IPS-18c (cell line): Measurements from ENCODE around the gene PTPRB.

Experiments
- H3K4me3 ChIP-seq: 2 replicates; pipeline ENCODE4 v1.7.0; 2013; ENCODE audit warnings: low read depth, mild to moderate bottlenecking, low read length, moderate library complexity; ENCODE audit not compliant: insufficient read depth
- H3K9me3 ChIP-seq: one replicate; pipeline ENCODE4 v1.6.1; 2013; ENCODE audit warnings: mild to moderate bottlenecking, low read length, moderate library complexity; ENCODE audit not compliant: control insufficient read depth, insufficient read depth

PTPRB gene

DNA sequence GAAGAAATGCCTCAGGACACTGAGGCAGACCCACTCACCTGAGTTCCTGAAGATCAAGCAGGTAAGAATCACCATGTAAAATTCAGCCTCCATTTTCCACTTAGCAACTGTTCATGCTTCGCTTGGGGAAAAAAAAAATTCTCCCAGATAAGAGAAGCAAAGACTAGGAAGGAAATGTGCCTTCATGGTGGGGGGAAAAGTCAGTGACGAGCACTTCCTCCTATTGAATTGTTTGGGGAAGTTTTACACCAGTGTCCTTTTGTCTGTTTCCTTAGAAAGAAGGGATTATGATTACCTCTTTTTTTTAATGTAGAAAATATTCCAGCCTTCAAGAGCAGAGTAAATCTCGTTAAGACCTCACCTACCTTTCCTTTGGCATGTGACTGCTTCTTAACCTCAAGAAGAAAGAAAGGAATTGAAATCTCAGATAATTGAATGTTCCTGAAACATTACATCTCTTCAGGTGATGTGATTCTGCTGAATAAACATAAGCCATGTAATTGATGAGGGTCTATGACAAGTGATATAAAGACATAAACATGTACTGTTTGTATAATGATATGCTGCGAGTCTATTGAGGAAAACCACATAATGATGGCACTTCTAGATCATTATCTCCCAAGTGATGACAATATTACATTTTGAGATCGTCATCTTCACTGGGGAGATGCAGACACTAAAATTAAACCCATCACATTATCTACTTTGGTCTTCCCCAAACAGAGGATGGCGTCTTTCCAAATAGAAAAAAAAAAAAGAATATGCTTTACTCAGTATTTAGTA lies at the start of gene PTPRB:
TSS of gene PTPRB (minus strand) at position 127 of the 783 bp plus-strand sequence. CDS start at position 93, 34 bp downstream.
- no peak within 1 kb of the TSS for H3K4me3 ChIP-seq
- peaks cover 2% of the 10 kb centered on the region for H3K9me3 ChIP-seq

DNA sequence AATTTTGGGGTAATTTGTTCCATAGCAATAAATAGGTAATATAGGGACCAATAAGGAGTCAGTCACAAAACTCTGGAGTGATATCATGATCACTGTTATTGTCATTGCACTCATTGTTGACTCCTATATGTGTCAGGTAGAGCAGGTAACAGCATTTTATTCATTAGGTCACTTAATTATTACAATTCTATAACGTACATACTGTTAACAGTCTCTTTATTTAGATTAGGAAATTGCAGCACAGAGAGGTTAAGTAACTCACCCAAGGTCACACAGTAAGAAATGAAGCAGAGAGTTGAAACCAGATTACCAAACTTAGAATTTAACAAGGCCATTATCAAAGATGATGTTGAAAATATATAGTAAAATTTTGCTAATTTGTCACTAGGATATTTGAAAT lies 49.7 kb upstream of the PTPRB start:
- no peak overlapping the region for H3K4me3 ChIP-seq

DNA sequence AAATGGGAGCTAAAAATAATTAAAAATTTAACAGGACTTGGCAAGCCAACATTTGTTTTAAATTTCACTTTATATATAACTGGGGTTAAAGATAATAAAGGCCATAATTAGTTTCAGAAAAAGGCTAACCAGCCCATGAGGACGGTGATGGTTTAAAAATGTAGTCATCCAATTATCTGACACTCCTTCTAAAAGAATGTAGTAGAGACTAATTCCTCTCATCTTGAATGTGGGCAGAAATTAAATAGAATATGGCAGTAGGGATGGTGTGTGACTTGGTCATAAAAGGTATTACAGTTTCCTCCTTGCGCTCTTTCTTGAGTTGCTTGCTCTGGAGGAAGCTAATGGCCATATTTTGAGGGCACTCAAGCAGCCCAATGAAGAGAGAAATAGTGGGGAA lies 49.1 kb upstream of the PTPRB start:
- Histone ChIP-seq H3K4me3 (no peak overlapping the region), H3K9me3 (no peaks in the 10 kb centered on the region)

More for the DNA sequence above, 49.7 kb upstream of the PTPRB start:
- no peaks in the 10 kb centered on the region for H3K9me3 ChIP-seq

DNA sequence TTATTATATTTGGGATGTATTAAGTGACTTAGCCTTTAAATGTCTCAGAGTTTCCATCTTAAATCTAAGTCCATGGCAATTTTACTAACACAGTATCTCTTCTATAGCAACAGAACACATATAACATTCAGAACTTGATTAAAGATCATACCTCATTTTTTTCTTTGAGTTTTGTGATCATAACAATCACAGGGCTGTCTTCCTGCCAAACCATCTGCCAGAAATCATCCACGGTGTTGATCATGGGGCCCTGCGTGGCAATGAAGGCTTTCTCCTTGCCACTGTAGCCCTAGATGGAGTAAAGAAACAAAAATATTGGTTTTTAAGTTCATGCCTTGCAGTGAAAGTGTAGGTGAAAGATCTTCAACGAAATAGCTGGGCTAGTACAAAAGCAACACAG lies 46.7 kb upstream of the PTPRB start:
- Histone ChIP-seq H3K4me3 (no peak overlapping the region), H3K9me3 (no peaks in the 10 kb centered on the region)

DNA sequence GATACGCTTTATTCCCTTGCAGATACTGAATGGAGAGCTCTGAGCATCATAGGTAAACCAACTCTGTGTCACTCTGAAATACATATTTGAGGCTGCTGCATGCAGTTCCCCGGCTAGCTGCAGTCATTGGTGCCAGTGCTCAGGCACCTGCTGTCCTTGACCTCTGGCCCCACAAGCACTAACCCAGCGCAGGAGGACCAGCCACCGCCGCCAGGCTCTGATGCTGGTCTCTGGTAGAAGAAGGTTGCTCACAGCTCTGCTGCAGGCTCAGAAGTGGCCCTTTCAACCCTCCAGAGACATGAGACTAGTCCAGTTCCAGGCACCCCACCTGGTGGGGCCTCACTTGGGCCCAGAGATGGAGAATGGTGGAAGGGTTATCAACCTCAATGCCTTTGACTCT lies 34.5 kb upstream of the PTPRB start:
- no peak overlapping the region for H3K4me3 ChIP-seq

DNA sequence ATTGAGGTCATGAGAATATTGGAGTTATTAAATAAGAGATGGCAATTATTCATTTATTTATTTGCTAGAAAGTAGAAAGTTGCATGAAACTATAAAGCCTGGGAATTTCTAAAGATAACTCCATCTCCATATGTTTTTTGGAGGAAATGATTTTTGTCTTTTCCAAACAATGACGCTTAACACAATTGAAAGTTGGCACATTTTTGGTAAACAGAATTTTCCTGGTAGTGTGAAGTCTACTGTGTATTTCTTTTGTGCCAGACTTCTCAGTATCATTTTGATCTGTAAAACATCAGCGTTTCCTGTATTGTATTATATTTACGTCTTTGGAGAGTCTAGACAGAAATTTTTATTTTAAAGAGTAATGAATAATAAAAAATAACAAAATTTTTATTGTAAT lies 33.7 kb upstream of the PTPRB start:
- Histone ChIP-seq H3K4me3 (no peak overlapping the region), H3K9me3 (no peaks in the 10 kb centered on the region)

More for the DNA sequence above, 34.5 kb upstream of the PTPRB start:
- no peaks in the 10 kb centered on the region for H3K9me3 ChIP-seq

DNA sequence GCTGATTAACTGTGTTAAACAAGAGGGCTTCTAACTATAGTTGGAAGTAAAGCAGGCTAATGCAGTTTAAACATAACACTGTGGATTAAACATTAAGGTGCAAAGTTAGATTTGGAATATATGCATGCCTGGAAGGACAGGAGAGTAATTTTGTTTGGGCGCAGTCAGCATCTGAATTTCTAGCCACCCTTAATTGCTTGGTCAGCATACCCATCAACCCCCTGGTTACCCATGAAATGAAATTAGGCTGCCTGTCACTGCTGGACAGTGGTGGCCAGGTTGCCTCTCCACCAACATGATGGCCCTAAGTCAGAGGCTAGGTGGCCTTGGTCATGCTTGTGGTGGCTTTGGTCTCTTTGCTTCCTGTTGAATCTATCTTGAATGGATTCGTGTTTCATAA lies 30.0 kb upstream of the PTPRB start:
- Histone ChIP-seq H3K4me3 (no peak overlapping the region), H3K9me3 (no peaks in the 10 kb centered on the region)

DNA sequence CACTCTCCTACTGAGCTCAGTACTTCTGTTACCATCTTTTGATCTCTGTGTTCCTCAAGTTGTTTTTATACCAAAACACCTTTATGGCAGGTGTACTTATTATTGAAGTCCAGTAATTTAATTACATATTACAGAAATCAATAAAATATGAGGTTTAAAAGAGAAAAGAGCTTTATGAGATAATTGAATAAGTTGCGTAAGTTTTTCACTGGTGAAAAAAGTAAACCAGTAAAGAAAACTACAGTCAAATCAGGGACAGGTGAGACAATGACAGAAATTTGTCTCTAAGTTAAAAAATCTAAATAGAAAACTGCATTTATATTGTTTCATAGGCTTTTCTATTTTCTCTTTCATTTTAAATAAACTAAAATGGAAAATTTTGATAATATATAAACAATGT lies 29.1 kb upstream of the PTPRB start:
- Histone ChIP-seq H3K4me3 (no peak overlapping the region), H3K9me3 (no peaks in the 10 kb centered on the region)

DNA sequence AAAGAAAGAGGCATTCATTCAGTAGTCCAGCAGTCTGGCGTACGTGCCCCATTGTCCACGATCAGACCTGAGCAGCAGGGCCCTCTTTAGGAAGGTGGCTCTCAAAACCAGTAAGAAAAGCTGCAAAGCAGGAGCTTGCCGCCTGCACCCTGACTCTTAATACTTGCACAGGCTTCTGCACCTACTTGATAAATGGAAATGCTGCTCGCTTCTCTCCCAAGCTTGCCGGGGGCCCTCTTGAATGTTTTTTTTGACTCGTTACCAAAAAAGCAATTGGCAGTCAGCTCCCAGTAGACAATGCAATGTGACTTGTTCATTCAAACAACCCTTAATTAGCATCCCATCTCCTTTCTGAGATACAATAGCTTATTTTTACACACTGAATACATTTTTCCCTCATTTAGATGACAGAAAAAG lies 27.2 kb upstream of the PTPRB start:
- Histone ChIP-seq H3K4me3 (no peak overlapping the region), H3K9me3 (no peaks in the 10 kb centered on the region)

DNA sequence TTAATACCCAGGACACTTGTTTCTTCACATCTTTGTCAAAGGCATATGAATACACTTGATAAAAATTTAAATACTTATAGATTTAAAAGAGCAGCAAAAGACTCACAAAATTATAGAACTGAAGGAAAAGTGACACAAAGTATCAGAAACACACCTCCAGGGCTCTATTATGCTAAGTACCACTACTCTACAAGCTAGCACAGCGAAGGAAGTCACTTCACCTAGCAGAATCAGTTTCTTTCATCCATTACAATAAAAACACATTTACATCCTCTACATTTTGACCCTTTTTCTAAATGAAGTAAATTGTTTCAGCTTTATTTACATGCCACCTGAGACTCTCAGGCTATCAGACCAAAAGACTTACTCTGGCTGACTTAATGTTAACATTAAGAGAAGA lies 26.6 kb upstream of the PTPRB start:
- no peak overlapping the region for H3K4me3 ChIP-seq
- H3K9me3 ChIP-seq, result no peaks in the 10 kb centered on the region

DNA sequence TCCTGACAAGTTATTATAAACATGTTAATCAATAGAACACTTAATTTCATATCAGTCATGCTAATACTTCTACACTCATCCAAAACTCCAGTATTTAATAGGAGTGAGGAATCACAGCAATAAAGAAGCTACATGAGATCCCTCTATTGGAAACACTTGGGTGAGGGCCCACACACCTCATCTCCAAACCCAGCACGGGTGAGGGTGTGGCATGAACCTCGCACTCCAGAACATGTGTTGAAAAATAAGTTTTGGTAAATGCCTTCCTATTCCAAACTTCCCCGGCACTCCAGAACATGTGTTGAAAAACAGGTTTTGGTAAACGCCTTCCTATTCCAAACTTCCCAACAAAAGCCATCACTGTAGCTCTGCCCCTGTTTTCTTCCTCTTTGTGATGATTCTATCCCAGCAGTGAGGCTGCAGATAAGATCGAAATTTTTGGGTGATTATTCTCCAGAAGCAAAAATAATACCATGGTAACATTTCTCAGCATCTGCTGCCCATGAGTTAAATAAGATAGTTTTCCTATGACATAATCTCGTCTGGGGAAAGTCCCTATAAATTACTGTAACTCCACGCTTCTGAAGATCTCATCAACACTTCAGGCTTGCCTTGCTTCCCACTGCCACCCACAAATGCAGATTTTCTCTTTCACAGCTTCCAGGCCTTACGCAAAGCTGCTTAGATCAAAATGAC lies 24.4 kb upstream of the PTPRB start:
- Histone ChIP-seq H3K4me3 (no peak overlapping the region), H3K9me3 (no peaks in the 10 kb centered on the region)

DNA sequence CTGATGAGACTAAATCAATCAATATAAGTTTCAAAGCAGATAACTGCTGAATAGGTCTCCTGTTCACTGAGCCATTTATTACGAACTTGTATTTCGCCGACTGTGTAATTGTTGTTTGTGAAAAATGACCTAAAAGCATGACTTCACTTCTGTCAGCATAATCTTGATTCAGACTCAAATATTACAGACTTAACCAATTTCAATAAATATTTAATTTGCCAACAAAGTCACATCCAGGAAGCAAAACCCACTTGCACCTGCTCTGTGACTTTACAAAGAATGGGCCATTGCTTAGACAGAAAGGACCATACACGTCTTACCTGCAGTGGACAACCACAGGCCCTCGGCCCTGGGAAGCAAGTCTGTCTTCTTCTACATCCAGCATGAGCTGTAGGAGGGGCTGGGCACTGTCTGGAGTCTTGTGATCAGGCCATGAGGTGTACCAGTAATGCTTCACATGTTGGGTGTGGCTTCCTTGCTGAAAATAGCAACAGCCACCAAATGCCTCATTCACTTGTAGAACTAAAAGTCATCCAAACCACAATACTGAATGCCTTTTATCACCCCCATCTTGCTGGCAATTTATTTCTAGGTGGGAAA lies 23.5 kb upstream of the PTPRB start:
- H3K4me3 ChIP-seq, result no peak overlapping the region
- no peaks in the 10 kb centered on the region for H3K9me3 ChIP-seq

DNA sequence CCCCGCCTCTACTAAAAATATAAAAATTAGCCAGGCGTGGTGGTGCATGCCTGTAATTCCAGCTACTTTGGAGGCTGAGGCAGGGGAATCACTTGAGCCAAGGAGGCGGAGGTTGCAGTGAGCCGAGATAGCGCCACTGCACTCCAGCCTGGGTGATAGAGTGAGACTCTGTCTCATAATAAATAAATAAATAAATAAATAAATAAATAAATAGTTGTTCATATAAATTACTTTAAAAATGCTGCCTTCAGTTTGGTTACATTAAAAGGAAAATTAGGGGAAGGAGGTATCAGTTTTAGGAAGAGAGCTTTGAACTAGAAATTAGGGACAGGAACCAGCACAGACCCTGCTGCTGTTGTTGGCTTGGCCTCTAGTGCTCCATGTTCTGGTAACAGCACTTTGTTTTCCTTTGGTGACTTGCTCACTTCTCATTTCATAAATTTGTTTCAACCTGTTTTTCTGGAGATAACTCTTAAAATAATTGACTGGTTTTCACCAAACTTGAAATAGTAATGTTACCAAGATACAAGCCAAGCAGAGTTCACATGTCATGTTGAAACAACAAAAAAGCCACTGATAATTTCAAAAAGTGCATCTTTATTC lies 22.9 kb upstream of the PTPRB start:
- Histone ChIP-seq H3K9me3 (no peaks in the 10 kb centered on the region), H3K4me3 (no peak overlapping the region)

DNA sequence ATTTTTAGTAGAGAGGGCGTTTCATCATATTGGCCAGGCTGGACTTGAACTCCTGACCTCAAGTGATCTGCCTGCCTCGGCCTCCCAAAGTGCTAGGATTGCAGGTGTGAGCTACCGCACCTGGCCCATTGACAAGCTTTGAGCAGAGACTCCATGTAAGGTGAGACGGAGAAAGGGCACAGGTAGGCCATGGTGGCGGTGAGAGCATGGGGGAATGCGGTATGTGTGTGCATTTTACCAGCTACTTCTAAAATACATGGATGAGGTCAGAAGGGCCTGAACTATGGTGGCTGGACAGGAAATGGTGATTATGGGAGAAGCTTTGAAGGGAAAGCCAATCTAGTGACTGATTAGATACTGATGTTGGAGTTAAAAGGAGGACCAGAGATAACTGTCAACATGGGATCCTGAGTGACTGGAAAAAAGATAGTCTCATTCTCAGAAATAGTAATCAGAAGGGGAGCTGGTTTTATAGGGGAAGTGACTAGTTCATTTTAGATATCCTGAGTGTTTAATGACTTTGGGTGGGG lies 21.9 kb upstream of the PTPRB start:
- Histone ChIP-seq H3K4me3 (no peak overlapping the region), H3K9me3 (no peaks in the 10 kb centered on the region)

DNA sequence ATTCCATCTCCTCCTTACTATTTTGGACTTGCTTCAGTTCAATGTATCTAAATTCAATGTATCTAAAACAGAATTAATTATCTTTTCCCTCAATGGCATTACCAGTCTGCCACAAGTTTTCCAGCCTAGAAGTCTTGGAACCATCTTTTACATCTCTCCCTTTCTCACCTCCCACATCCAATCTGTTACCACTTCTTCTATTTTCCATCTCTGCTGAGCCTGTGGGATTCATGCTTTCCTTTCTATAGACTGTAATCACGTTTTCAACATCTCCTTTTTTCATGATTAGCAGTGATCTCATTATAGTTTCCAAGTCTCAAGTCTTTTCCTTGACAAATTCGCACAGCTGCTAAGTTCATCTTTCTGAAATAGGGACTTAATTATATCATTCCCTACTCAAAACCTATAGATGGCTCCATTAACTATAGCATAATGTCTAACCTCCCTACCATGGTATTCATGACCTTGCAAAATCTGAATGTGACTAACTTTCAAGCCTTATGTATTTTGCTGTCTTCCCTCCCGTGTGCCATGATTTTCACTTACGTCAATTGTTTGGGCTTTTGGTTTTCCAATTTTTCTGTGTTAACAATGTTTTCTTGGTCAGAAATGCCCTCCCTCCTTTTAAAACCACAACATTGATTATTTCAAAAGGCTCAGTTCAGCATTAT lies 20.5 kb upstream of the PTPRB start:
- Histone ChIP-seq H3K9me3 (no peaks in the 10 kb centered on the region), H3K4me3 (no peak overlapping the region)

DNA sequence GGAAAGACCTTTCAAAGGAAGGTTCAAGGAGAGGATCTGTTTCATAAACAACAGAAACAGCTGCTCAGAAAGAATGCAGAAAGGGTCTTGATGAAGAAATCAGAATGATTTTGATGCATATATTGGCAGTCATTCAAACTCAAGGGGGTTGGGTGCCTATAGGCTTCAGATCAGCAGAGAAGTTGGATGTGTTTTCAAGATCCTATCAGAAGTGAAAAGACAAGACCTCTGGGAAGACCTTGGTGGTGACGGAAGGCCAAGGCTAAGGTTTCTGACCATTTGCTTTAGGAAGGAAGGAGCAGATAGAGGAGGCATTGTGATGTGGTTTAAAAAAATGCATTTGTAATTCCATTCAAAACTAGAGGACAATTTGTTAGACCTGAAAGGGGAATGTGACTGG lies 15.2 kb upstream of the PTPRB start:
- H3K4me3 ChIP-seq, result no peak overlapping the region
- H3K9me3 ChIP-seq, result no peaks in the 10 kb centered on the region

DNA sequence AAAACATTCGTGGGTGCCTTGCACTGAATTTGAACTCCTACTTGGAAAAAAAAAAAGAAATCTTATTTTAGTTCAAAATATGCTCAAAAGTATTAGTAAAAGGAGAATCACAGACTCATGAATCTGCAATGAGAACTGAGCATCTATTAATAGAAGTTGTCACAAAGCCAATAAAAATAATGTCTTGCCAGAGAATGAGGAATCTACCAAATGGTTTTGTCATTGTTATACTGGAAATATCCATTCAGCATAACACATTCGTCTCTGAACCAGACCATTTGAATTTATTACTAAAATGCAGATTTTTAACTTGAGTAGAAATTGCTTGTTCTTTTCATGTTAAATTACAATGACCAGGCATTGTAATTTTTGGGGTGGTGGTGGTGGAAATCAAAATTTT lies 11.6 kb upstream of the PTPRB start:
- Histone ChIP-seq H3K4me3 (no peak overlapping the region), H3K9me3 (no peaks in the 10 kb centered on the region)
